Measurements from ENCODE around the gene FGD6. TPM values are rescaled to one million over a fixed set of nuclear protein-coding genes. Genes with fewer than 3 reads are reported as not detected.

FGD6 gene
- total and polyA plus RNA-seq, 2 donors (not counting 1 experiment from before 2014, with no cell fraction given): 1.2 to 8.4 TPM

DNA sequence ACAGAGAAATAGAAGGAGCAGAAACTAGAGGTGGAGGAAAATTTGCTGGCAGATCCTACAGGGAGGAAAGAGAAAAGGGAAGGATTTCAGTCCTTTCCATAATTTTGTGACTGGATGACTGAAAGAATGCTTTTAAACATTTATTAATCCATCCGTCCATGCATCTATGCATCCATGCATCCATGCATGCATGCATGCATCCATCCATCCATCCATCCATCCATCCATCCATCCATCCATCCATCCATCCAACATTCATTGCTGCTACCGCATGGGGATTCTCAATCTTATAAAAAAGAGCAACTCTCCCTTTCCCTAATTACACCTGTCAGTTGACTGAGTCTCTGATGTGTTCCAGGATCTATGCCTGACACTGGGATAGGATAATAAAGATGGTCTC is 88.2 kb downstream of the FGD6 start:
- Mint-ChIP-seq H3K27me3 (no peaks in the 10 kb centered on the region), H3K9me3 (ENCODE audit: insufficient read depth) (no peaks in the 10 kb centered on the region), H3K4me3 (no peak overlapping the region), H3K4me1 (no peaks in the 10 kb centered on the region), H3K27ac (no peak overlapping the region)
- no peaks in the 10 kb centered on the region for H4K20me1 ChIP-seq (ENCODE audit: control insufficient read depth, insufficient read depth, low read length, poor library complexity, severe bottlenecking)
- H3K4me2 ChIP-seq (replicated peaks; ENCODE audit: low read depth, low read length, poor library complexity, severe bottlenecking): no peak overlapping the region
- ChIA-PET POLR2A (no interaction called here), CTCF (no interaction called here)
- H3K36me3 ChIP-seq (replicated peaks in 1 of 2; ENCODE audit: control extremely low read depth in 1 of 2, control insufficient read depth in 1 of 2, extremely low read depth in 1 of 2, insufficient read depth in 2 of 2, low read length in 1 of 2): no peaks in the 10 kb centered on the region
- TF ChIP-seq EZH2 (IDR thresholded peaks at IDR 0.05; ENCODE audit: borderline replicate concordance, insufficient read depth, low read depth, low read length, poor library complexity, severe bottlenecking) (no peak), CTCF (IDR thresholded peaks at IDR 0.05) (no peak)
- H3K4me1 ChIP-seq (ENCODE audit: control insufficient read depth in 2 of 2, insufficient read depth in 2 of 2, low read length in 2 of 2): no peaks in the 10 kb centered on the region
- no peak for DNase-seq
- H3K79me2 ChIP-seq (ENCODE audit: control insufficient read depth, insufficient read depth, low read length): no peaks in the 10 kb centered on the region
- no peaks in the 10 kb centered on the region for H3K27me3 ChIP-seq (replicated peaks in 1 of 4; ENCODE audit: control extremely low read depth in 1 of 4, control insufficient read depth in 3 of 4, insufficient read depth in 4 of 4, low read length in 3 of 4)
- H3K4me3 ChIP-seq (ENCODE audit: control extremely low read depth in 1 of 5, extremely low read depth in 1 of 5, insufficient read depth in 1 of 5, low read depth in 2 of 5, low read length in 4 of 5): no peak overlapping the region
- no peak overlapping the region for H3K27ac ChIP-seq (ENCODE audit: low read length in 2 of 2)
- intact Hi-C loops (cut with micrococcal nuclease): no loop called here
- WGBS (ENCODE audit: insufficient coverage): 100% methylated on average over 1 of the region's 2 CpGs
- ATAC-seq (ENCODE audit: low read depth): no peak
- H2AFZ ChIP-seq (ENCODE audit: insufficient read depth, low read depth, low read length, poor library complexity, severe bottlenecking): no peak overlapping the region
- H3K9me3 ChIP-seq (ENCODE audit: control extremely low read depth in 1 of 3, control insufficient read depth in 2 of 3, insufficient read depth in 1 of 3, low read length in 2 of 3): no peaks in the 10 kb centered on the region
- no peak overlapping the region for H3K9ac ChIP-seq (ENCODE audit: low read length)

GRCh38 chr12:95126736-95127135 is 90.5 kb downstream of the FGD6 start:
- Histone ChIP-seq H3K27me3 (replicated peaks in 1 of 4; ENCODE audit: control extremely low read depth in 1 of 4, control insufficient read depth in 3 of 4, insufficient read depth in 4 of 4, low read length in 3 of 4) (no peaks in the 10 kb centered on the region), H3K9me3 (ENCODE audit: control extremely low read depth in 1 of 3, control insufficient read depth in 2 of 3, insufficient read depth in 1 of 3, low read length in 2 of 3) (no peaks in the 10 kb centered on the region), H4K20me1 (ENCODE audit: control insufficient read depth, insufficient read depth, low read length, poor library complexity, severe bottlenecking) (no peaks in the 10 kb centered on the region), H3K36me3 (replicated peaks in 1 of 2; ENCODE audit: control extremely low read depth in 1 of 2, control insufficient read depth in 1 of 2, extremely low read depth in 1 of 2, insufficient read depth in 2 of 2, low read length in 1 of 2) (no peaks in the 10 kb centered on the region), H3K4me2 (replicated peaks; ENCODE audit: low read depth, low read length, poor library complexity, severe bottlenecking) (no peak overlapping the region), H3K79me2 (ENCODE audit: control insufficient read depth, insufficient read depth, low read length) (no peaks in the 10 kb centered on the region), H3K27ac (ENCODE audit: low read length in 2 of 2) (no peak overlapping the region), H3K4me1 (ENCODE audit: control insufficient read depth in 2 of 2, insufficient read depth in 2 of 2, low read length in 2 of 2) (no peaks in the 10 kb centered on the region), H3K9ac (ENCODE audit: low read length) (no peak overlapping the region), H3K4me3 (ENCODE audit: control extremely low read depth in 1 of 5, extremely low read depth in 1 of 5, insufficient read depth in 1 of 5, low read depth in 2 of 5, low read length in 4 of 5) (no peak overlapping the region), H2AFZ (ENCODE audit: insufficient read depth, low read depth, low read length, poor library complexity, severe bottlenecking) (no peak overlapping the region)
- ChIA-PET CTCF (interaction anchor here (0.8 to 2.8 kb wide), 2 partner anchors 10 to 408 kb away, joined by 3 to 11 read pairs; no protein-coding TSS in a partner anchor), POLR2A (no interaction called here)
- DNase-seq (no peak), ATAC-seq (ENCODE audit: low read depth) (no peak)
- H3K4me3 Mint-ChIP-seq: no peak overlapping the region
- intact Hi-C loops (cut with micrococcal nuclease): no loop called here
- H3K9me3 Mint-ChIP-seq (ENCODE audit: insufficient read depth): no peaks in the 10 kb centered on the region
- no peaks in the 10 kb centered on the region for H3K27me3 Mint-ChIP-seq
- H3K4me1 Mint-ChIP-seq: no peaks in the 10 kb centered on the region
- WGBS (ENCODE audit: insufficient coverage): no CpG with 5 or more reads among the region's 3 CpGs
- TF ChIP-seq EZH2 (IDR thresholded peaks at IDR 0.05; ENCODE audit: borderline replicate concordance, insufficient read depth, low read depth, low read length, poor library complexity, severe bottlenecking): no peak
- no peak for TF ChIP-seq CTCF (IDR thresholded peaks at IDR 0.05)
- no peak overlapping the region for H3K27ac Mint-ChIP-seq
